ENCODE data around the gene ZNF850.

The ZNF850 gene

DNA sequence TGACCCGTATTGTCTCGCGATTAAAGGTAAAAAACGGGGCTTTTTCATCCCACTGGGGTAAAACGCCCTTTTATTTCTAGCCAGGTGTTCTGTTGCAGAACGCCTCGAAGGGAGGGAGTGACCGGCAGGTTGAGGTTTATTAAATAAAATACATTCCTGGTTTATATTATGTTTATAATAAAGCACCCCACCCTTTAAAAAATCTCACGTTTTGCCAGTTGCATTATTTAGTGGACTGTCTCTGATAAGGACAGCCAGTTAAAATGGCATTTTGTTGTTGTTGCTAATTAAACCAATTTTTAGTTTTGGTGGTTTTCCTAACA is 25.1 kb upstream of the ZNF850 start (continued):
- TF ChIP-seq ZNF37A (tag by site-specific recombination; IDR thresholded peaks at IDR 0.05), result no peak
- no peak for TF ChIP-seq YY1 (tag by site-specific recombination; IDR thresholded peaks at IDR 0.05)
- no peak for TF ChIP-seq ZFHX2 (tag by site-specific recombination; conservative IDR thresholded peaks at IDR 0.05)
- no peak for TF ChIP-seq ZNF621 (tag by site-specific recombination; IDR thresholded peaks at IDR 0.05)
- no peak for TF ChIP-seq ZNF529 (tag by site-specific recombination; IDR thresholded peaks at IDR 0.05; ENCODE audit: insufficient replicate concordance)
- TF ChIP-seq KLF9 (tag by site-specific recombination; IDR thresholded peaks at IDR 0.05; ENCODE audit: low read depth), result peak; percentile 37; the same call in 1 of the 2 replicates
- TF ChIP-seq GFI1B (tag by site-specific recombination; IDR thresholded peaks at IDR 0.05), result no peak
- no peak for TF ChIP-seq ZNF707 (tag by site-specific recombination; IDR thresholded peaks at IDR 0.05)
- TF ChIP-seq FEZF1 (tag by site-specific recombination; IDR thresholded peaks at IDR 0.05), result no peak
- no peak for TF ChIP-seq ZNF404 (tag by site-specific recombination; IDR thresholded peaks at IDR 0.05)
- no peak for TF ChIP-seq ZSCAN4 (tag by site-specific recombination; IDR thresholded peaks at IDR 0.05)
- TF ChIP-seq, protein P1, sequence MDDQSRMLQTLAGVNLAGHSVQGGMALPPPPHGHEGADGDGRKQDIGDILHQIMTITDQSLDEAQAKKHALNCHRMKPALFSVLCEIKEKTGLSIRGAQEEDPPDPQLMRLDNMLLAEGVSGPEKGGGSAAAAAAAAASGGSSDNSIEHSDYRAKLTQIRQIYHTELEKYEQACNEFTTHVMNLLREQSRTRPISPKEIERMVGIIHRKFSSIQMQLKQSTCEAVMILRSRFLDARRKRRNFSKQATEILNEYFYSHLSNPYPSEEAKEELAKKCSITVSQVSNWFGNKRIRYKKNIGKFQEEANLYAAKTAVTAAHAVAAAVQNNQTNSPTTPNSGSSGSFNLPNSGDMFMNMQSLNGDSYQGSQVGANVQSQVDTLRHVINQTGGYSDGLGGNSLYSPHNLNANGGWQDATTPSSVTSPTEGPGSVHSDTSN (CRISPR knock-in tag; IDR thresholded peaks at IDR 0.05), result no peak
- no peak for TF ChIP-seq ZNF19 (tag by site-specific recombination; IDR thresholded peaks at IDR 0.05; ENCODE audit: low read depth)
- TF ChIP-seq ZNF350 (tag by site-specific recombination; IDR thresholded peaks at IDR 0.05), result 0 out of 2 replicates have a peak, but pooled peaks have one; percentile 63
- no peak for TF ChIP-seq ZXDB (tag by site-specific recombination; IDR thresholded peaks at IDR 0.05)
- TF ChIP-seq ZNF2 (tag by site-specific recombination; IDR thresholded peaks at IDR 0.05), result no peak
- TF ChIP-seq SETDB1 (IDR thresholded peaks at IDR 0.05; ENCODE audit: insufficient read length, low read length), result no peak
- TF ChIP-seq, protein P2, sequence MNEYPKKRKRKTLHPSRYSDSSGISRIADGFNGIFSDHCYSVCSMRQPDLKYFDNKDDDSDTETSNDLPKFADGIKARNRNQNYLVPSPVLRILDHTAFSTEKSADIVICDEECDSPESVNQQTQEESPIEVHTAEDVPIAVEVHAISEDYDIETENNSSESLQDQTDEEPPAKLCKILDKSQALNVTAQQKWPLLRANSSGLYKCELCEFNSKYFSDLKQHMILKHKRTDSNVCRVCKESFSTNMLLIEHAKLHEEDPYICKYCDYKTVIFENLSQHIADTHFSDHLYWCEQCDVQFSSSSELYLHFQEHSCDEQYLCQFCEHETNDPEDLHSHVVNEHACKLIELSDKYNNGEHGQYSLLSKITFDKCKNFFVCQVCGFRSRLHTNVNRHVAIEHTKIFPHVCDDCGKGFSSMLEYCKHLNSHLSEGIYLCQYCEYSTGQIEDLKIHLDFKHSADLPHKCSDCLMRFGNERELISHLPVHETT (tag by site-specific recombination; IDR thresholded peaks at IDR 0.05), result no peak
- no peak for TF ChIP-seq ZNF140 (tag by site-specific recombination; IDR thresholded peaks at IDR 0.05)
- TF ChIP-seq ZNF514 (tag by site-specific recombination; IDR thresholded peaks at IDR 0.05), result no peak
- TF ChIP-seq ZNF548 (tag by site-specific recombination; IDR thresholded peaks at IDR 0.05), result no peak
- no peak for TF ChIP-seq TCF7L2 (IDR thresholded peaks at IDR 0.05; ENCODE audit: borderline replicate concordance, low read depth, low read length)
- no peak for TF ChIP-seq PATZ1 (tag by site-specific recombination; IDR thresholded peaks at IDR 0.05)
- no peak for TF ChIP-seq ZNF792 (tag by site-specific recombination; IDR thresholded peaks at IDR 0.05)
- peak; percentile 10; the same call in 1 of the 2 replicates for TF ChIP-seq WT1 (tag by site-specific recombination; IDR thresholded peaks at IDR 0.05)
- TF ChIP-seq ZNF777 (tag by site-specific recombination; IDR thresholded peaks at IDR 0.05; ENCODE audit: borderline replicate concordance), result no peak
- TF ChIP-seq ZNF768 (tag by site-specific recombination; IDR thresholded peaks at IDR 0.05), result no peak
- no peak for TF ChIP-seq SP3 (tag by site-specific recombination; IDR thresholded peaks at IDR 0.05)
- no peak for TF ChIP-seq ZNF10 (tag by site-specific recombination; IDR thresholded peaks at IDR 0.05)
- TF ChIP-seq ZBTB8A (tag by site-specific recombination; IDR thresholded peaks at IDR 0.05), result peak; percentile 49
- TF ChIP-seq KLF16 (tag by site-specific recombination; IDR thresholded peaks at IDR 0.05), result no peak
- TF ChIP-seq ZNF146 (tag by site-specific recombination; IDR thresholded peaks at IDR 0.05), result no peak
- TF ChIP-seq ZNF521 (tag by site-specific recombination; IDR thresholded peaks at IDR 0.05), result no peak
- no peak for TF ChIP-seq ZNF416 (tag by site-specific recombination; IDR thresholded peaks at IDR 0.05)
- TF ChIP-seq ZNF501 (tag by site-specific recombination; IDR thresholded peaks at IDR 0.05), result peak; percentile 58; the same call in 1 of the 2 replicates
- no peak for TF ChIP-seq ZNF555 (tag by site-specific recombination; conservative IDR thresholded peaks at IDR 0.05)
- no peak for TF ChIP-seq ZNF433 (tag by site-specific recombination; IDR thresholded peaks at IDR 0.05; ENCODE audit: low read depth)
- TF ChIP-seq ZNF677 (tag by site-specific recombination; IDR thresholded peaks at IDR 0.05), result no peak
- no peak for TF ChIP-seq ZNF837 (tag by site-specific recombination; IDR thresholded peaks at IDR 0.05)
- no peak for TF ChIP-seq ZNF23 (tag by site-specific recombination; IDR thresholded peaks at IDR 0.05; ENCODE audit: borderline replicate concordance)
- no peak for TF ChIP-seq ZNF544 (tag by site-specific recombination; IDR thresholded peaks at IDR 0.05)

Measured in HEK293 (cell line).